Fibroblast of skin of scalp (primary cell): ENCODE measurements around the gene SLC12A8.
A peak's percentile ranks its signal among the peaks of the same experiment; 100 is the strongest.

Source experiments
- DNase-seq: peaks from one replicate; pipeline ENCODE4 v3.0.0-alpha.2; 2013

The SLC12A8 gene

DNA sequence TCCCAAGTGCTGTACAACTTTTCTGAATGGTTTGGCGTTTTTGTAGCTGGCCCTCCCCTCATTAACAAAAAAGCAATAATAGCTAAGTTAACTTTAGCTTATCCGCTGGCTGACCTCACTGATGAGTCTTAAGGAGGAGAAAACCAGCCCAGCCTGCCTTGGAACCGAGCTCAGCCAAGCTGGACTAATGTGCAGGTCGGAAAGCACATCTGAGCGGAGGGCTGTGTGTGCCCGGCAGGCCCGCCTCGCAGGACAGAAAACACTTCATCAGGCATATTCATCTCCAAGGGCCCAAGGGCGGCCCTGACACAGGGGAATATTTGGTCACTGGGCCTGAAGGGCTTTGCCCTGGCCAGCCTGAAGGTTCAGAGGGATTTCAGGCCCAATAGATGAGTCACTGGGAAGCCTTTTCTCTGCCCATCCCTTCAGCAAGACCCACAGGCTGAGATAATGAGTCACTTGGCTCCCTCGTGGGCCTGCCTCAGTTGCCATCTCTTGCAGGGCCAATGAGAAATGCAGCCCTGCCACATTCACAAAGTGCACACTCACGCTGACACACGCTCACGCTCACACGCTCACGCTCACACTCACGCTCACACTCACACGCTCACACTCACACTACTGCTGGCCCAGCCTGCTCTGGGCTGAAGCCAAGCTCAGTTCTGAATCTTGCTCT is 75.1 kb downstream of the SLC12A8 start:
- peak; percentile 58 for DNase-seq

DNA sequence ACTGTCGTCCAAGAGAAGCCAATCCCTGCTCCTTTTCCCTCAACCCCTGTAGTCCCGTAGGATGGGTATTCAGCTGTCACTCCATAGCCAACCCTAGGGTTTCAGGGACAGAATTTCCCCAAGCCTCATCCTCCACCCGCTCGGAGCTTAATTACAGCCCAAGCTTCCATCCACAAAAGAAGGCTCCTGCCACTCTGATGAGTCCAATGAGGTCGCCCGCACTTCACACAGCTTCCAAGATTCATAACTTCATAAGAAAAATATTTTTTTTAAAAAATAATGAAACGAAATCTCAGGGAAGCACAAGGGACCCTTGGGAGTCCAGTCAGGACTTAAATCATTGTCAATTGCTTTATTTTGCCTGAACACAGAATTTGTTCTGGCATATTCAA is 75.6 kb downstream of the SLC12A8 start:
- DNase-seq, result no peak

DNA sequence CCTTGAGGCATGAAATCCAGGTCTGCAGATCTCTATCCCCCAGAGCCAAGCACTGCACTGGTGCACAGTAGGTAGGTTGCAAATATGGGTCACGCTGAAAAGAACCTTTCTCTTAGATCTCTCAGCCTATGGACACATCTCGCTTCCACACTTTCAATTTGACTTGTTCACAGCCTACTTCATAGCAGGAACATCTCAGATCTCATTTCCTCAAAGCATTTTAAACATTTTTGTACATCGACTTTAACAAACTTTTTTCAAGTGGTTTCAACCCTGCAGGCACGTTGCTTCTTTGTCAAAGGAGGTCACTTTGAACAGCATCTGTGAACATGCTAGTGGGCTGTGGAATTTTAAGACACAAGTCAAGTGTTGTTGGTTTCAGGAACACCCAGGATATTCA is 76.0 kb downstream of the SLC12A8 start:
- DNase-seq, result no peak

DNA sequence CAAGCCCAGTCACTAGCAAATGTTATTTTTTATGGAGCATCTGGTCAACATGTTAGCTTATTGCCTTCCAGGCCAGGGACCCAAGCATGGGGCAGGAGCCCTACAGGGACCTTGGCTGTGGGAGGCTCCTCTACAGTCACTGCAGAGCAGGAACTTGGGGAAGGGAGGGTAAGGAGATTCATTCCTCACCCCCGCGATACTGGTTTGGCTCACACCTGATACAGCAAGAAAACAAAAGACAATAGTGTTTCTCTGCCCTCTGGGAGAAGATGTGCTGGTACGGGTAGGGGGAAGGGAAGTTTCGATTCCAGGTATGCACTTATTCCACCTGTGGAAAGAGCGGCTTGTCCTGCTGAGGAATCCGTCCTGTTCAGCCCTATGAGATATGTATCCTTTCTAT is 77.6 kb downstream of the SLC12A8 start:
- DNase-seq, result no peak

DNA sequence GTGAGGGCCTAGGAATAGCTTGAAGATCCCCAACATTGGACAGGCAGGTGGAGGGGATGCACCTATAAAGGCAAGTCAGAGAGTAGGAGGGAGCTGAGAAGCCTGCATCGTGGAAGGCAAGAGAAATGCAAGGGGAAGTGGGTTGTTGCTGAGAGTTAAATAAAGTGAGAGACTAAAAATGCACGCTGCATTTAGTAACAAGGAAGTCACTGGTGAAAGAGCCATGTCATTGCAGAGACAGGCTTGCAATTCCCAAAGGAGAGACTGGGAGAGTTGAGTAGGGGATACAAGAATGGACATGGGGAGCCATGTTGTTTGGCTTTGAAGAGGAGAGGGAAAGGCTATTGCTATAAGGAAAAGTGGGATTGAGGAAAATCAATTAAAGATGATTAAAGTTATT is 79.7 kb downstream of the SLC12A8 start:
- no peak for DNase-seq

DNA sequence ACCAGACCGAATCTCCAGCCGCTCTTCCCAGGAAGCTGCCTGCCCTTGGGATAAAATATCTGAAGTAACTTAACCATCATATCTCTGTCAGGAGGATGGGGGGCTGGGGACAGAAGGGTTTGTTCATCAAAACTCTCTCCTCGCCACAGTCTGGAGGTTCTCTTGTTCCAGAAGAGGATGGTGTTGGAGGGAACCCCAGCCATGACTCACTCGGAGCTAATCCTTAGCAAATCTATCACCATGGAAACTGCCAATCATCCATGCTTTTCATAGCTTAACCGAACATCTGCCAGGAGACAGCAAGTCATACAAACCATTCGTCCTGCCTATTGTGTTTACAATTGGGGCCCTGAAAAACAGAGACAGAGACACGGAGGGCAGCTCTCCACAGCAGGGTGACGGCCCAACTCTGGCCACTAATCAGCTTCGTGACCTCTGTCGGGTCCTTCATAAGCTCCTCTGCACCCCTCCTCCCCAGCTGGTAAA is 83.0 kb downstream of the SLC12A8 start:
- peak; percentile 99 for DNase-seq

DNA sequence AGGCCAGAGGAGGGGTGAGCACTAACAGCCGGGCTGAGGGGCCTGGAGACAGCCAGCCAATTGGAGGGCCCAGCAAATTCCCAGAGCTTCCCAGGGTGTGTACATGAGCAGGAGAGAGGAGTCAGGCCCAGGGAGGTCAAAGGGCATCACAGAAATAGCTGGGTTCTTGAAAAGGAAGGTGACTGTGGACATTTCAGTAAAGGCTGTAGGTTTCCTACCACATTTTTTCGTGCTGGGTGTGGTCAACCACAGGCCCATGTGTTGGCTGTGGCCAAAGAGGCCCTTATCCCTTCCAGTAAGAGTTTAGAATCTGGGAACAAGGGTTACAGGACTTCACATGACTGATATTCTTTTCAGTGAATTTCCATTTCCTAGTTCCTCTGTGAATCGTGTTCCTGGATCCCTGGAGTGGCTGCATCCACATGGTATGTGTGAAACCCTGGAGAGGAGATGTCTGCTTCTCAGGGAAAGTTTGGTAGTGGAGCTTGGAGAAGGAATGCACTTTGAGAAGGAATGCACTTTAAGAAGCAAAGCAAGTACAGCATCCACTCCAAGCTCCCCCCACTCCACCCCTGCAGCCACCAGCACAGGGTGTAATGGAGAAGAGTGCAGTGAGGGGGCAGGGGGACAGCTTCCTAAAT is 83.6 kb downstream of the SLC12A8 start:
- peak; percentile 98 for DNase-seq

DNA sequence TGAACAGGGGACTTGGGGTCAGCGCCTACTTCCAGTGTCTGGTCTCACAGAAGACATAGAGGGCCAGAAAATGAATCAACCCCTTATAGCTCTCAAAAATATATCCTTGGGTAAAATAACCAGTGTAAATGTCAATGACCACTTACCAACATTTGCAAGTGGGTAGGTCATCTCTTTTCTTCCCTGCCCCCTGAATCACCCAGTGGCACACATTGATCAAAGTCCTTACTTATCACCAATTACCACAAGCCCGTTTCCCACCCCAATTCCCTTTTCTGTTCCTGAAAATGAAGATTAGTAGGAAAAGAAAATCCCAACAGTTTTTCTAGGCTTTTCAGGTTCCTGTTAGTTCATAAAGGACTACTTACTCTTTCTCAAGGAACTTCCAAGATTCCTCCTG is 86.2 kb downstream of the SLC12A8 start:
- no peak for DNase-seq

DNA sequence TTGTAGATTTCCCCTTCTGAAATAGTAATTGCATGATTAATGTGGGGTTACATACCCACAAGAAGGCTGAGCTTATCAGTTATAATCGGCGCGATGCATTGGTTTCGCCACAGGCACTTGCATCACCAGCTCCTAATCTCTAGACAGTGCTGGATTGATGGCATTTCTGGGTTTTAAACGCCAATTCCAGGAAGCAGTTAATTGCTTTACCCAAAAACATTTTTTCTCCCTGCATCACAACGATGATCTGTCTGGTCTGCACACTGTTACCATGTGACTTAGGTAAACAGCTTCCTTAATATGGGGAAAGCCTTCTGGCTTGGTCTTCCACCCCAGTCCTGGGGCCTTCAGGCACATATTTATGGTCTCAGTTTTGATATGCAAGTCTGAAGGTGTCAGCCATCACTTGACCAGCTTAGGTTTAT is 86.7 kb downstream of the SLC12A8 start:
- peak; percentile 94 for DNase-seq

DNA sequence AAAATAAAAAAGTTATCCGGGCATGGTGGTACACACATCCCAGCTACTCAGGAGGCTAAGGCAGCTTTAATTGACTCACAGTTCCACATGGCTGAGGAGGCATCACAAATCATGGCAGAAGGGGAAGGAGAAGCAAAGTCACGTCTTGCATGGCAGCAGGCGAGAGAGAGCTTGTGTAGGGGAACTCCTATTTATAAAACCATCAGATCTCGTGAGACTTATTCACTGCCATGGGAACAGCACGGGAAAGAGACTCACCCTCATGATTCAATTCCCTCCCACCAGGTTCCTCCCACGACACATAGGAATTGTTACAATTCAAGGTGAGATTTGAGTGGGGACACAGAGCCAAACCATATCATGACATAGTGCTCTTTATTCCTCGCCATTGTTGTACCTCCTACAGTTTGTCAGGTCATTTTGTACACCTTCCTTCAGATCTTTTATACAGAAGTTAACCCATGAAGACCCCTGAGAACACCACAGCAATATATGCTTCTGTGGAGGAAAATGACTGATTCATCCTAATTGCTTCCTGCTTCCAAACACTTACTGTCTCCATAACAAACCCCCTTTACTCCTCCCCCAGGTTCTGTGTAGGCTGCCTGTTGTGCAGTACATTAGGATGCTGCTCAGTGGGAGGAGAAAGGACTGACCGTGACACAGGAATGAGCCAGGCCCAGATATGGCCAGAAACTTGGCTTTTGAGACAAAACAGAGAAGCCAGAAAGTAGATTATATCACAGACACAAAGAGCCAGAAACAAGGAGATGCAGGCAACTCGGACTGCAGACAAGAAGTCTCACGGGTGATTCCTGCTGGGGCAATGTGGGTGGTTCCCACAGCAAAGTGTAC is 88.9 kb downstream of the SLC12A8 start:
- DNase-seq, result peak; percentile 66

DNA sequence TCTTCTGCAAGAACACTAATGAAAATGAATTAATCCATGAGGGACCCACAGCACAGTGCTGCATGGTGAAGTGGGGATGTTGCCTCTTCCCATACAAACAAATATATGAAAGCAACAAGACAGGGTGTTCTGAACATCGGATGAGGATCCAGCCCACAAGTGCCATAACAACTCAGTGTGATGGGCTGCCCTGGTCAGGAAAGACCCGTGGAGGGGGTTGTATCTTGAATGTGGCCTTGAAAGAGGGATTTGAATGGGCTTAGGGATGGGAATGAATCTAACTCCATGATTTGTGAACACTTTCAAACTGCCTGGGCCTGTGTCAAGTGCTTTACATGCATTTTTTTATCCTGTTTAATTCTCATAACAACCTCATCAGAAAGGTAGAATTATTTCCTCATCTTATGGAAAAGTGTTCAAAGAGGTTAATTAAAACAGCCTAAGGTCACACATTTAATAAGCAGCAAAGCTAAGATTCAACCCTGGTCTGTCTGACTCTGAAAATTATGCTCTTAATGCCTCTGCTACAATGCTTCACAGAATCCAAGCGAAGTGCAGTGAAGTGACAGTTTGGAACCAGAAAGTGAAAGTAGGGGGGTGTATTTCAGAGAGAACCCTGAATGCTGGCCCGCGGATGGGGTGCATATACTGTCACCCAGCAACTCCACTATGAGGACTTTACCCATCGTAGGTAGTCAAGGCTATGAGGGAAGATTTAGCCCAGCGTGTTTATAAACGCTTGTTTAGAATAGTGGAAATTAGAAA is 91.1 kb downstream of the SLC12A8 start:
- no peak for DNase-seq

DNA sequence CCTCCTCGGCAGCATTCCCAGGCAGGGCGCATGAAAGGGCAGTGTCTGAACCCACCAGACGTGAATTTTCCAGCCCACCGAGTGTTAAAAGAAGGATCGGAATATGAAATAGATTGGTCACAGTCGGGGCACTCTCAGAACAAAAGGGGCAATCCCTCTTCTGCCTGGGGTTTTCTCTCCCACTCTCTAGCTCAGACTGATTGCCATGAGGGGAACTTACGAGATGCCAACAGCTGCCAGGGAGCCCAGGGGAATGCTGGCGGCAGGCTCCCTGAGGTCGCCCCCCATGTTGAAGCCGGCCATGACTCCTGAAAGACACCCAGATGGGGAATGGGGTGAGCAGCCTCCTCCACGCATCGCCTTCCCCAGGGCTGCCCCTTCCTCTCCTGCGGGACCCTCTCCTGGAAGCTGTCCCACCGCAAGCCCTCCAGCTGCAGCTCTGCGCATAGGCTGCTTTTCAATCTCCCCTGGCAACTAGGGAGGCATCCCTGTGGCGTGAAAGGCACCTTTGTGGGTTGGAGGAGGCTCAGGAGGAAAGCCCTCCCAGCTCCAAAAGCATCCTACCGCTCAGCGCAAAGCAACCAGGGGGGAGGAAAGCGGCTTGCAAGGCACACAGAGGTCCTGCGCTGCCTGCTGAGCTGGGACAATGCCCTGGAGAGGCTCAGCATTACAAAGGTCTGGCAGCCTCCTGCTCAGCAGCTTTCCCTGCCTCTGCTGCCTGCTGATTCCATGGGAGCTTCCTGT is 92.0 kb downstream of the SLC12A8 start:
- no peak for DNase-seq

DNA sequence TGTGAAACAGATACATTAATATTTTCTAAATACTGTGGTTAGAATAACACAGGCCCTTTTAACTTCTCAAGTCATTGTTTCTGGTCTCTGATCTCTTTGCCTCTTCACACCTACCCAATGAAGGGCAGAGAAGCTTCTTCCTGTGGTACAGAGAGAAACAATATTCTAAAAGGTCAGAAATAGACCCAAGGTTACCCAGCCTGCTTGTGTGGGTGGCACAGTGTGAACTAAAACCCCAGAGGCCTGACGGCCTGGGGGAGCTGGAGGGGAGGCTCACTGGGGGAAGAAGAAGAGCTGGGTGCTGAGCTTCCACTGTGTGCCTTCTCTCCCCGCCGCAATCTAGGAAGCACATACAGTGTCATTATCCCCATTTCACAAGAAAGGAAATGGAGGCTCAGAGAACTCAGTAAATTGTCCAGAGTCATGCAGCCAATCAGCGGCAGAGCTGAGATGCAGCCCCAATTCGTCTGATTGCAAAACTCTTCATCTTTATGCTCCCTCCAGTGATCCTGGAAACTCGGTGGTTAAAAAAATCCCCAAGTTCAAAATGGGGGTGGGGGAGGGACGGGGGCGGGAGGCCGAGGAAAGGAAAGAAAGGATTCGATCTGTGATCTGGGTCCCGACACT is 92.7 kb downstream of the SLC12A8 start:
- DNase-seq, result no peak

DNA sequence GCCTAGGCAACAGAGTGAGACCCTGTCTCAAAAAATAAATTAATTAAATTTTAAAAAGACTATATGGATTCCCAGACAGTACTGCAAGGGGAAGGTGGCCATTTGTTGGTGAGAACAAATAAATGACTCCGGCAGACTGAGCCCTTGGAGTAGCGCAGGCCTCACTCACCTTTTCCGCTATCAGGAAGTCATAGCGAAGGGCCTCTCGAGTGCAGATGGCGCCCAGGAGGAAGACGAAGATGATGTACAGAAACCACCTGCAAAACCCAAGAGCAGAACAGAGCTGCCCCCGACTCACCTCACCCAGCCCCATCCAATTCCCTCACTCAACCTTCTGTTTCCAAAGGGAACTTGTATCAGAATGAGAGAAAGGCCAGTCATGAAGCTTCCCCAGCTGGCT is 93.9 kb downstream of the SLC12A8 start:
- no peak for DNase-seq

DNA sequence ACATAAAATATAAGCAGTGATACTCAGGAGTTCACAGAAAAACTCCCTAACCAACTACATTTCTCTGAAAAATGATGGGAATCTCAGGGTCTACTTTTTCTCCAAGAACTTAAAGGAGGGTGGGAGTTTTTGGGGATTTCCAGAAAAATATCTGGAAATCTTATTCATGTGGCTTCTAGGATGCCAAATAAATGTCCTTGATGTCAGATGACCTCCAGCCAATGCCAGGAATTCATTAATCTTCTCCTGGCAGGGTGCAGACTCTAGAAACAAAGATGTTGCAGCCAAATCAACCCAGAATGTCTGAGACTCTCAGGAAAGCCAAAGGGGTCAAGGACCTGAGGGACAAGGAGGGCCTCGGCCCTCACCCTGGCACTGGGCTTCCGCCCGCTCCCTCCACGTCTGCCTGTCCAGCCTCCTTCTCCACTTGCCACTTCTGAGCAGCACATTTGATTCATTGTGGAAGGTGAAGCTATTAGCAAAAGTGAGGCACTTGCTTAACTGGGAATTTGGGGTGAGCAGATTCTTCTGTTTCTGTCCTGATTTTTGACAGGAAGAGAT is 94.8 kb downstream of the SLC12A8 start:
- DNase-seq, result no peak

DNA sequence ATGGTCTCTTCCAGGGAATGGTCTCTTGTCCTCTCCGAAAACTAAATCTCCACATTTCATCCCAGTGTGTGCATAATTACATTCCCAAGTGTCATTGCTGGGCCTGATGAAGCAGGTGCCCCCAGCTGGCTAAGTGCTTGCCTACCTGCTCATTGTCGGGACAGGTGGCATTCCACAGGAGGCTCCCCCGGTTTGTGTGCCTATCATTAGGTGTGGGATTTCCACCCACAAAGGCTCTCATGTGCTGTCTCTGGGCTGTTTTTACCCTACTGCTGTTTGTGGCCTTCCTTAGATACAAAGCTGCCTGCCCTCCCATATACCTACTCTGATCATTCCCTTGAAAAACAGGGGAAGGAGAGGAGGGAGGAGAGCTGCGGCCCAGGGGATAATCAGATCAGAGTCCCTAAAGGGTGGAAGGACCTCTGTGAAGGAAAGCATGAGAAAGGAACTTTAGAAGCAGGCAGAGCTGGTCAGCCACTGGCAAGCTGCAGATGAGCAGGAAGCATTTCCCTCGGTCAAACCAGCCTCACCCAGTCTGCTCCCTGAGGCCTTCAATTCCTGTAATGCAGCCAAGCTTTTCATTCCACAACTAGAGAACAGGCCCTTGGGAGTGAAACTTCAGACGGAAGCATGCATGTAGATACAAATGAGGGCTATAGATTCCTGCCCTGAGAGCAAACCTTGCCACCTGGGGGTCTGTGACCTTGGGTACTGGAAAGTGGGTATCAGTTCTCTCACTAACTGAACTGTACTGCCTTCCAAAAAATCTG is 96.1 kb downstream of the SLC12A8 start:
- peak; percentile 91 for DNase-seq

DNA sequence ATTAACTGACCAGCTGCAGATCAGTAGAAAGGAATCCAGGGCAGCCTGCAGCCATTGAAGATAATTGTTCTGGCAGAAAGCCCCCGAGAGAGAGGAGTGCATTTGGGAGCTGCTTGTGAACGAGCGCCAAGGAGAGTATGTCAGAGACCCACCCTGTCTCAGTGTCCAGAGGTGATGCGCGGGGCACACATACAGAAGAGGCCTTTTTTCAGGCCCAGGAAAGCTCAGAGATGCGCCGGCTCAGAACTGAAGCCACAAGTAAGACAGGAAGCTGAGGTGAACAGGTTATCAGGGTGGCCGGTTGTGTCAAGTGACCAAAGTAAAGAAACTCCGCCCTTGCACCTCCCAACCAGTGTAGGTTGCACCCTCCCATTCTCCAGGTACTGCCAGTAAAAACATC is 96.9 kb downstream of the SLC12A8 start:
- DNase-seq, result peak; percentile 58

DNA sequence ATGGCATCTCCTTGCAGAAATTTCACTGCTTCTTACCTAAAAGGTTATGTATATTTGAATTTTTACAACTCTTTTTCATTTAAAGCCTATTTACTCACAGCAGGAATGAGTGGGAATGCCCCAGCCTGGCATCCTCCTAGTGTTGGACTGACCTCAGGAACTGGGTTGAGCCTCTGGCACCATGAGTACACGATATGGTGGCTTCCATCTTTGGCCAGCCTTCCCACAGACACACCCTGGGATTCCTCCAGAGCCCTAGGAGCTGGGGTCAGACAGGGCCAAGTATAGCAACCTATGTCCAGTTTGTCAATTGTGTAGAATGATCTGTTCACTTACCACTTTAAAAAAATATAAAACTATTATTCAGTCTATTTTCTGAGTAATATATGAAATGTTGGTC is 99.6 kb downstream of the SLC12A8 start:
- DNase-seq, result no peak

DNA sequence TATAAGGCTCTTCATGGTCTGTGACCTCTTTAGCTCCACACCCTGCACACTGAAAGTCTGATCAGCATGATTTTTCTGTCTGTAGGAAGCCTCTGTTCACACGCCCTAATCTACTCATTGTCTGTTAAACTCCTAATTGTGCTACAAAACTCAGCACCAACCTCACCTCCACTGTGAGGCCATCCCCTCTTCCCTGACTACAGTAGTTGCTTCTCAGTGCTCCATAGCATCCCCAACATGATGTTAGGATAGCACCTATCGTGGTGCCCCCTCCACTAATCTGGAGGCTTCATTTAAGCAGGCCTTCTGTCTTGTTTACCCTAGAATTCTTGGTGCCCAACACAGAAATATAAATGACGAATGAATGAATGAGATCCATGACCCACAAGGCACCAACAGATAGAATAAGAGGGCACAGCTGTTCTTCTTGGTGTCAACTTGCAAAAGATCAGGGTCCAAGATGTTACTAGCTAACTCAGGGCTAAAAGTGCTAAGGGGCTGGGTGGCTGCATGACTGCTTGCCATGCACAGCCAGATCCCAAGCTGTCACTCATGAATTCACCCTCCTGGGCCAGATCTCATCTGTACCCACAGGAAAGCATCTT is 101.6 kb downstream of the SLC12A8 start:
- no peak for DNase-seq
